T-helper 1 cell (primary cell): ENCODE results near the gene ADAMTS14.
A peak's percentile ranks its signal among the peaks of the same experiment; 100 is the strongest.
"Not testable (repeated sequence)": the region's sequence is repeated elsewhere in the genome, so short reads cannot be mapped to it uniquely, and the experiment has no call there.

Experiments
- DNase-seq, 5 donors: peaks; one replicate each; pipeline ENCODE4 v3.0.0-alpha.2; 2012 to 2020

Gene ADAMTS14

DNA sequence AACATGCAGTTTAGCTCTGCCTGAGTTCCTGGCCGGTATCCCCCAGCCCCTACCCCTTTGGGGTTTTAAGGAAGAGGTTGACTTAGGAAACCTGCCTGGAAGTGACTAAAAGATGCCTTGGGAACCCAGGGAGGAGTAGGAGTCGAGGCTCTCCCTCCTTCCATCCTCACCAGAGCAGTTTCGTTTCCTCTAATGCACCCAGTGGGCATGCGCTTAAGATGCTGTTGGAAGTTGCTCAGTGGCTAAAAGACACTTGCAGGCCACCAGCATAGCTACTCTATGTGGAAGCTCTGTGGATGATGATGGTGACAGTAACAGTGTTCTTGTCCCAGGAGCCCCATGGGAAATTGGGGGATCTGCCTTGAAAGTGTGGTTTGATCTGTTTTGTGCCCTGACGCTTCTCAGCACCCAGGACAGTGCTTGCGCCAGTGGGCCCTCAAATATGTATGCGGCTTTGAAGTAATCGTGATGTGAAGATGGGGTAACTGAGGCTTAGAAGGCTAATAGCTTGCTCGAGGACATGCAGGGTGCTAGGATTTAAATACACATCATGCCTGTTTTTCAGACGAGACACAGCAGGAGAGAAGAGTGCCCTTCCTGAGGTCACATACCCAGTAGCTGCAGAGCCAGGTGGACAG lies 80.8 kb downstream of the ADAMTS14 start:
- no peak for DNase-seq

DNA sequence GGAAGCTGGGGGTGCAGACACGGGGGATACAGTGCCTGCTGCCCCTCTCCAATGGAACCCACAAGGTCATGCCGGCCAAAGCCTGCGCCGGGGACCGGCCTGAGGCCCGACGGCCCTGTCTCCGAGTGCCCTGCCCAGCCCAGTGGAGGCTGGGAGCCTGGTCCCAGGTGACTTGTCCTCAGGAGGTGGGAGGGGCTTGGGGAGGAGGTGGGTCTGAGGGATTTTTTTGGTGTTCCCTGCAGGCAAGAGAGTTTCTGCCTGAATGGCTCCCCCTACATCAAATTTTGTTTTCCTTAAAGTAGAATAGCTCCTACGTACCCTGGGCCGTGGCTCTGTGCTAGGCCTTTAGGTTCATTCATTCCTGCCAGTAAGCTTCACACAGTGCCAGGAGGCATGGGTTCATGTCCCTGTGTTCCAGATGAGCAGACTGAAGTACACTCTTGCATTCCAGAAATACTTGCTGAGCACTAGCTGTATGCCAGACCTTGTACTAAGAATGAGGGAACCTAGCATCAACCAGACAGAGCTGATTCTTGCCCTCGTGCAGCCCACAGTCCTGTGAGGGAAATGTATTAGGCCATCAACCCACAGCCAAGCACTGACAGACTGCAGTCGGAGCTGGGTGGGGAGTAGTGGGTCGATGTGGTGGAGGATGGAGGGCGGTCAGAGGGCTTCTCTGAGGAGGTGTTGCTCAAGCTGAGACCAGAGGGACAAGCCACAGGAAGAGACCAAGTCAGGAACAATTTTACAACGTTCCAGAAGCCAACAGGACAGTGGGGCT lies 81.7 kb downstream of the ADAMTS14 start:
- no peak for DNase-seq

DNA sequence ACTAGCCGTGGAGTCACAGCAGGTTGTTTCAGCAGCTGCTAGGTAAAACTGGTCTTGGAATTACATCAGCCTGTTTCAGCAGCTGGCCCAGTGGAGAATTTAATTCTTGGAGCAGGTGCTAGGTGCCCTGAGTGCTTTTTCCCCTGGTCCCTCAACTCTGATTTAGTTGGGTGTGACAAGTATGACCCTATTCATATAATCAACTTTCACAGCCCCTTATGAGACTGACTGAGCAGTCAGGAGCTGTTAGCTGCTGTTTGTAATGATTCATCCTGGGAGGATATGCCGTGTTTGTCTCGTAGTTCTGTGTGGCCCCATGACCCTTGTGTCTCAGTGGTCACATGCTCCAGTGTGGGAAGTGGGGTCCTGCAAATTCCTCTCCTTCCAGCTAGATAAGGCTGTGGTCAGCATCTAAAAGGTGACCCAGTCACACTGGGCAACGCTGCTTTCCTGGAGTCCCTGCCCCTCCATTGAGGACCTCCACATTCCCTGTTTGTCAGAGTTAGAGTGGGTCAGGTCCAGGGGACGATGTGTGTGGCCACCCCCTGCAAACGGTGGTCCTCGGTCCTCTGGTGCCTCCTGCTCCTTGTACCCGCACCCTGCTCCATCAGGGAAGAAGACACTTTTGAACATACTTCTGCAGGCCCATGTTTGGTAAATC lies 84.5 kb downstream of the ADAMTS14 start:
- no peak for DNase-seq

DNA sequence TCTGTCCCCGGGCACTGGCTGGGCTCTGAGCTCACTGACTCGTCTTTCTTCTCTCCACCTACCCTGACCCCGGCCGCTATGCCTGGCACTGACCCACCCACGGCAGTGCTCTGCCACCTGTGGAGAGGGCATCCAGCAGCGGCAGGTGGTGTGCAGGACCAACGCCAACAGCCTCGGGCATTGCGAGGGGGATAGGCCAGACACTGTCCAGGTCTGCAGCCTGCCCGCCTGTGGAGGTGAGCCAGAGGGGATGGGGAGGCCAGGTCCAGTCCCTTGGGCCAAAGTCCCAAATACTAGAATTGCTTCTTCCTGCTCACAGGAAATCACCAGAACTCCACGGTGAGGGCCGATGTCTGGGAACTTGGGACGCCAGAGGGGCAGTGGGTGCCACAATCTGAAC lies 85.5 kb downstream of the ADAMTS14 start:
- no peak for DNase-seq

DNA sequence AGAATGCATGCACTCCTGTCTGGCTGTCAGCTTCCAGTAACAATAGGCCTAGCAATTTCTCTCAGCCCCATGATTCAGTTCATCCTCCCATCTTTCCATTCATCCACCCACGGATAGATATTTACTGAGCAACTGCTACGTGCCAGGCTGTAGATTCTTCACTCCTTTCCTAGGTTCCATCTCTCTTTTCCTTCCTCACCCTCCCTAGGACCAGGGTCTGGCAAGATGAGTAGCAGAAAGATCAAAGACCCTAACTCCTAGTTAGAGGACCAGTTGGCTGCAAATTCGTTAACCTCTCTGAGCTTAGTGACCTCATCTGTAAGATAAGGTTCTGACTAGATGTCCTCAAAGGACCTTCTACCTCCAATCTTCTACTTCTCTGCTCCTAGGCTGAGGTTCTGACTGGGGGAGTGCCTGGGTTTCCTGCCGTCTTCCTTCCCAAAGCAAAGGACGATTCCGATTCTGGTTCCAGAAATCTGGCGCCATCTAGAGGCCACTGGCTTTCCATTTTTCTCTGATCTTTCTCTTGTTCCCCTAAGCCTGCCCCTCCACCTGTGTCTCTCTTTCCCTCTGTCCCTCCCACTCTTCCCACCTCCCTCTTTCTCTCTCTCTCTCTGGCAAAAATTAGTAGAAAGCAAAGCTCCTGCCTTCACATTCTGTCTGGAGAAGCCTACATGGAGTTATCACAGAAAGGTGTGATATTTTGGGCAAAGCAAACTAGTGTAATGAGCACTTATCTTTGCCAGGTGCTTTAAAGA lies 86.6 kb downstream of the ADAMTS14 start:
- peak in 4 of 5 donors; percentile 36 to 60 (median 47) for DNase-seq

DNA sequence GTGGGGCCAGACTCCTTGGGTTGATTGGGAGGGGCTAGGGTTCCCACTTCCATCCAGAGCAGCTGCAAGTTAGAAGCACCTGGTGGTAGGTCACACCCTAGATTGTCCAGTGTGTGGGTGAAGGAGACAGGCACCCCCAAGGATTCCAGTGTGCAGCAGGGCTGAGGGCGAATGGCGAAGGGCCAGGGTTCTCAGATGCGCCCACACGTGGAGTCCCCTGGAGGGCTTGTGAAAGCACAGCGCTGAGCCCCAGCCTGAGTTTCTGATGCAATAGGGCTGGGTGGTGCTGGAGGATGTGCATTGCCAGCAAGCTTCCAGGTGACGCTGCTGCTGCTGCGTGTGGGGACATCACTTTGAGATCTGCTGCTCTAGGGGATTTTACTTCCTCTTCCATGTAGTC lies 87.5 kb downstream of the ADAMTS14 start:
- DNase-seq: peak in 1 of 5 donors; percentile 25

DNA sequence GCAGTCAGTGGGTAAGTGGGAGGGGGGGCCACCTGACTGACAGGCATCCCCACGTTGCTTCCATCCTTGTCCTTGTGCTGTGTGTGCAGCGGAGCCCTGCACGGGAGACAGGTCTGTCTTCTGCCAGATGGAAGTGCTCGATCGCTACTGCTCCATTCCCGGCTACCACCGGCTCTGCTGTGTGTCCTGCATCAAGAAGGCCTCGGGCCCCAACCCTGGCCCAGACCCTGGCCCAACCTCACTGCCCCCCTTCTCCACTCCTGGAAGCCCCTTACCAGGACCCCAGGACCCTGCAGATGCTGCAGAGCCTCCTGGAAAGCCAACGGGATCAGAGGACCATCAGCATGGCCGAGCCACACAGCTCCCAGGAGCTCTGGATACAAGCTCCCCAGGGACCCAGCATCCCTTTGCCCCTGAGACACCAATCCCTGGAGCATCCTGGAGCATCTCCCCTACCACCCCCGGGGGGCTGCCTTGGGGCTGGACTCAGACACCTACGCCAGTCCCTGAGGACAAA lies 88.0 kb downstream of the ADAMTS14 start:
- no peak for DNase-seq

DNA sequence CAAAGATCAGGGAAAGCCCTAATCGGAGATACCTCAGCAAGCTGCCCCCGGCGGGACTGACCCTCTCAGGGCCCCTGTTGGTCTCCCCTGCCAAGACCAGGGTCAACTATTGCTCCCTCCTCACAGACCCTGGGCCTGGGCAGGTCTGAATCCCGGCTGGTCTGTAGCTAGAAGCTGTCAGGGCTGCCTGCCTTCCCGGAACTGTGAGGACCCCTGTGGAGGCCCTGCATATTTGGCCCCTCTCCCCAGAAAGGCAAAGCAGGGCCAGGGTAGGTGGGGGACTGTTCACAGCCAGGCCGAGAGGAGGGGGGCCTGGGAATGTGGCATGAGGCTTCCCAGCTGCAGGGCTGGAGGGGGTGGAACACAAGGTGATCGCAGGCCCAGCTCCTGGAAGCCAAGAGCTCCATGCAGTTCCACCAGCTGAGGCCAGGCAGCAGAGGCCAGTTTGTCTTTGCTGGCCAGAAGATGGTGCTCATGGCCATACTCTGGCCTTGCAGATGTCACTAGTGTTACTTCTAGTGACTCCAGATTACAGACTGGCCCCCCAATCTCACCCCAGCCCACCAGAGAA lies 88.8 kb downstream of the ADAMTS14 start:
- no peak for DNase-seq

DNA sequence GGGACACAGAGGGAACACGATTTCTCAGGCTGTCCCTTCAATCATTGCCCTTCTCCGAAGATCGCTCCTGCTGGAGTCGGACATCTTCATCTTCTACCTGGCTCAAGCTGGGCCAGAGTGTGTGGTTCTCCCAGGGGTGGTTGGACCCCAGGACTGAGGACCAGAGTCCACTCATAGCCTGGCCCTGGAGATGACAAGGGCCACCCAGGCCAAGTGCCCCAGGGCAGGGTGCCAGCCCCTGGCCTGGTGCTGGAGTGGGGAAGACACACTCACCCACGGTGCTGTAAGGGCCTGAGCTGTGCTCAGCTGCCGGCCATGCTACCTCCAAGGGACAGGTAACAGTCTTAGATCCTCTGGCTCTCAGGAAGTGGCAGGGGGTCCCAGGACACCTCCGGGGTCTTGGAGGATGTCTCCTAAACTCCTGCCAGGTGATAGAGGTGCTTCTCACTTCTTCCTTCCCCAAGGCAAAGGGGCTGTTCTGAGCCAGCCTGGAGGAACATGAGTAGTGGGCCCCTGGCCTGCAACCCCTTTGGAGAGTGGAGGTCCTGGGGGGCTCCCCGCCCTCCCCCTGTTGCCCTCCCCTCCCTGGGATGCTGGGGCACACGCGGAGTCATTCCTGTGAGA lies 89.5 kb downstream of the ADAMTS14 start:
- DNase-seq: no peak

DNA sequence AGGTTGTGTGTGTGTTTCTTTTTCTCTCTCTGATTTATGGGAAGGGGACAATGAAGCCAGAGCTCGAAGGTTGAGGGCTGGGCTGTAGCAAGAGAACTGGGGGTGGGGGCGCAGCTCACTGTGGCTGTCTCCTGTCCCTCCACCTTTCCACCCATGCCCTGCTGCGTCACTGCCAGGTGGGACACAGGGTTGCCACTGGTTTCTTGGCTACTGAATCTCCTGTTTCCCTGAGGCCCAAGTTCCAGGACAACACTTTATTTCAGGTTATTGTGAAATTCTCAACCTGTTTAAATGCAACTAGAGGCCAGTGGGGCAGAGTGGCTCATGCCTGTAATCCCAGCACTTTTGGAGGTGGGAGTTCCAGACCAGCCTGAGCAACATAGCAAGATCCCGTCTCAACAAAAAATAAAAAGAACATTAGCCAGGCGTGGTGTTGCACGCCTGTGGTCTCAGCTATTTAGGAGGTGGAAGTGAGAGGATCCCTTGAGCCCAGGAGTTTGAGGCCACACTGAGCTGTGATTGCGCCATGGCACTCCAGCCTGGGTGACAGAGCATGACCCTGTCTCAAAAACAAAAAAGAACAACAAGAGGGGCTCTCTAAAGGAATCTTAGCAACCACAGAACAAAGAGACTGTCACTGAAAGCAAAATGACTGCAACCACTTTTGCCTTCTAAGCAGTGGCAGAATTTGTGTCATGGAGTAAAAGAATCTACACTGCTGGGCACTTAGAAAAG lies 90.3 kb downstream of the ADAMTS14 start:
- DNase-seq: no peak

DNA sequence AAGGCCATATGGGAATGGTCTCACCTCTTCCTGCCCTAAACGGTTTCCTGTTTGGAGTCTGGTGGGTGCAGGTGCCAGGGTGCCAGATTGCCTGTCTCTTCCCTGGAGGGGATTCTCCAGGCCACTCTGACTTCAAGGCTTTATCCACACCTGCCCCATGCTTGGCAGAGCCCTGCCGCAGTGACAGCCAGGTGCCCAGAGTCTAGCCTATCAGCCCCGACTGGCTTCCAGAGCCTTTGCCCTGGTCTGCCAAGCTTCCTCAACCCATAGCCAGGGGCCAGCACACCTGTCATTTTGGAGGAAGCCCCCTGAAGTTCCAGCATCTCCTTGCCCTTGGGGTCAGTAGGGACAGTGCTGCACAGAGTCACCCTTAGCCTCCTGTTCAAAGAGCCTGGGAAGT lies 91.3 kb downstream of the ADAMTS14 start:
- DNase-seq: no peak

DNA sequence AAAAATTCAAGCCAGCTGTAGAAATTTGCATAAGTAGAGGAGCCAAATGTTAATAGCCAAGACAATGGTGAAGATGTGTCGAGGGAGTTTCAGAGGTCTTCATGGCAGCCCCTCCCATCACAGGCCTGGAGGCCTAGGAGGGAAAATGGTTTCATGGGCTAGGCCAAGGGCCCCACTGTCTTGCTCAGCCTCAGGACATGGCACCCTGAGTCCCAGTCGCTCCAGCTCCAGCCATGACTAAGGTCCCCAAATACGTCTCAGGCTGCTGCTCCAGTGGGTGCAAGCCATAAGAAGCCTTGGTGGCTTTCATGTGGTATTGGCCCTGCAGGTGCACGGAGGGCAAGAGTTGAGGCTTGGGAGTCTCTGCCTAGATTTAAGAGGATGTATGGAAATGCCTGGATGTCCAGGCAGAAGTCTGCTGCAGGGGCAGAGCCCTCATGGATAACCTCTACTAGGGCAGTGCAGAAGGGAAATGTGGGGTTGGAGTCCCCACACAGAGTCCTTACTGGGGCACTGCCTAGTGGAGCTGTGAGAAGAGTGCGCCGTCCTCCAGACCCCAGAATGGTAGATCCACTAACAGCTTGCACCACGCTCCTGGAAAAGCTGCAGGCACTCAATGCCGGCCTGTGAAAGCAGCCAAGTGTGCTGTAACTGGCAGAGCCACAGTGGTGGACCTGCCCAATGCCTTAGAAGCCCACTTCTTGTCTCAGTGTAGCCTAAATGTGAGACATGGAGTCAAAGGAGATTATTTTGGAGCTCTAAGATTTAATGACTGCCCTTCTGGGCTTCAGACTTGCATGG lies 93.7 kb downstream of the ADAMTS14 start:
- no peak for DNase-seq

DNA sequence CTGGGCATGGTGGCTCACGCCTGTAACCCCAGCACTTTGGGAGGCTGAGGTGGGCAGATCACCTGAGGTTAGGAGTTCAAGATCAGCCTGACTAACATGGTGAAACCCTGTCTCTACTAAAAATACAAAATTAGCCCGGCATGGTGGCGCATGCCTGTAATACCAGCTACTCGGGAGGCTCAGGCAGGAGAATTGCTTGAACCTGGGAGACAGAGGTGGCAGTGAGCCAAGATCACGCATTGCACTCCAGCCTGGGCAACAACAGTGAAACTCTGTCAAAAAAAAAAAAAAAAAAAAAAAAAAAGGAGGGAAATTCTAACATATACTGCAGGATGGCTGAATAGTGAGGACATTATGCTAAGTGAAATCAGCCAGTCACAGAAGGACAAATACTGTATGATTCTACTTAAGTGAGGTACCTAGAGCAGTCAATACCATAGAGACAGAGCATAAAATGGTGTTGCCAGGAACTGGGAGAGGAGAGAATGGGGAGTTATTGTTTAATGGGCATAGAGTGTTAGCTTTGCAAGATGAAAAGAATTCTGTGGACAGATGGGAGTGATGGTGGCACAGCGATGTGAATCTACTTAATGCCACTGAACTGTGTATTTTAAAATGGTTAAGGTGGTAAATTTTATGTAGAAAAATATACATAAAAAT lies 95.8 kb downstream of the ADAMTS14 start:
- DNase-seq: not testable (repeated sequence)

DNA sequence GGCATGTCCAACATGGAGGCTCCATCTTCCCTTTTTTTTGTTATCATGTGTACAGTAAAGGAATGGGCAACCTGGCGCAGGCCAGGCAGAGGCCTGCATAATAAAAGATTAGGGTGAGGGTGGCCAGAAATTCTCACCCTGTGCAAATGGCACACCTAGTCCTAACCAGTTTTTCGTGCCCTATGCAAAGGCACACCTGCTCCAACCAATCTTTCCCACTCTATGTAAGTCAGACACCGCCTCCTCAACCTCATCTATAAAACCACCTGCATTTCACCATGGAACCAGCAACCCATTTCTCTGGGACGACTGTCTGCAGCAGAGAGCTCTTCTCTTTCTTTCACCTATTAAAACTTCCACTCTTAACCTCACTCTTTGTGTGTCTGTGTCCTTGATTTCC lies 96.8 kb downstream of the ADAMTS14 start:
- DNase-seq: no peak

DNA sequence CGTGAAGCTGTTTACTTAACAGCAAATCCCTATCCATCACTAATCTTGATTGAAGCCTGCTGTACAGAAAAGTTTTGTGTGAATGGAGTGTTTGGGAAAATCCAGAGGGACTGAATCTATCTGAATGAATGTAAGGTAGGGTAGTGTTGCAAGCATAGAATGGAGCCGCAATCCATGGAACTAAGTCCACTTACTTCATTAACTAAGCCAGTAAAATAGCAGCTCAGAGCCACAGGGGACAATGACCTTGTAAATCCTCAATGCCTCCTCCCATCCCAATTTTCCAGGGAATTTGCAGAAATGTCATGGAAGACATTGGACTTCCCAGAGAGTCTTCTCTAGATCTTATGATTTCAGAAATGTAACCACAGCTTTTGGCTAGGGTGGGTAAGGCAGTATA lies 97.7 kb downstream of the ADAMTS14 start:
- no peak for DNase-seq

DNA sequence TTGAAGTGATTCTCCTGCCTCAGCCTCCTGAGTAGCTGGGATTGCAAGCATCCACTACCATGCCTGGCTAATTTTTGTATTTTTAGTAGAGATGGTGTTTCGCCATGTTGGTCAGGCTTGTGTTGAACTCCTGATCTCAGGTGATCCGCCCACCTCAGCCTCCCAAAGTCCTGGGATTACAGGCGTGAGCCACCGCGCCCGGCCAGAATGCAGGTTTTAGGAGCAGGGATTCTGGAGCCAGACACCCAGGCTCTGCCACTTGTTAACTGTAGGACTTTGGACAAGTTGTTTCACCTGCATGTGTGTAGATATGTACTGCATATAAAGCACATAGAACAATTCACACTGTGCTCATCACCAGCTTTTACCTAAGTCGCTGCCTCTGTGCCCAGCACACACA lies 98.2 kb downstream of the ADAMTS14 start:
- not testable (repeated sequence) for DNase-seq

DNA sequence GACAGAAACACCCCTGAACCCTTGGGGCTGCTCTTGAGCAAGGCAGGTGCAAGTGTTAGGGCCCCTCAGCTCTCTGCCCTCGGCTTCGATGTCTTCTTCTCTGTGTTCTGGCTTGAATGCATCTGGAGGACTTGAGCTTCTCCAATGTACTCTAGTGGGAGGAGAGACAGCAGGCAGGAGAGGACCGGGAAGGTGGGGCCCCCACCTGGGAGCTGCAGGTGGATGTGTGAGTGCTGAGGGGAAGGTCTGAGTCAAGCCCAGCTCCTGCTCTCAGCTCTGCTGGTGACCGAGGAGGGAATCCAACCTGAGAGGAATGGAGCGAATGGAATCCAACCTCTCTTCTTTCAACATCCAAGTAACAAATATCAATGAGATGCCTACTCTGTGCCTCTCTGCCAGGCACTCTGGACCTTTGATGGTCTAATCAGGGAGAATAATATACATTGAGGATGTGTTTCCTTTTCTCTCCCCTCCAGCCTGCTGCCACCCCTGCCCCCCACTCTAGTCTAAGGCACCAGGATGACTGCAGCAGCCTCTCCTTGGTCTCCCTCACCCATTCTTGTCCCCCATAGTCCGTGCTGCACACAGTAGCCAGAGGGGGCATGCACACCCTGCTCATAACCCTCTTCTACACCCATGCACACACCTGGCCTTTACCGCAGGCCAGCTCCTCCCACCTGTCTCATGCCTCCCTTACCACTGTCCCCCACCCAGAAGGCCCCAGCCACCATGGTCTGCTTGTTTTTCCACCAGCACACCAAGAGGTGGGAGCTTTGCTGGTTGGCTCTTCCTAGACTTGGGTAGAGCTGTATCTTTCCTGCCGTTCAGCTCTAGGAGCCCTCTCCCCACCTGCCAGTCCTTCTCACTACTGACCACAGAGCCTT lies 99.2 kb downstream of the ADAMTS14 start:
- no peak for DNase-seq

DNA sequence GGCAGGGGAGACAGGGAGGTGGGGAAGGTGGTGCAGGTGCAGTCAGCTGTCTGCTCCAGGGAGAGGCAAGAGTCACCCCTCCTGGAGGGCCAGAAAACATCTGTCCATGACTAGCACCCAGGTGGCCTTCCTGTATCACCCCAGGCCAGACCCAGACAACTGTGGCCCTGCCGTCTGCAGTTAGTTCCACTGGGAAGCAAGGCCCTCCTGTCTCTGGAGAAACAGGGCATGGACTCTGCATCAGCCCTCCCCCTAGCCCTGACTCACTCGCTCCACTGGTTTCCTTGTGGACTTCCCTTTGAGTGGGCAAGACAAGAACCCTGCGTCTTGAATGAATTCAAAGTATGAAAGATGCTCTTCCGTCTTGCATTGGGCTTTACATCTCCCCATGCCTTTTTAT lies 100.3 kb downstream of the ADAMTS14 start:
- DNase-seq: no peak

DNA sequence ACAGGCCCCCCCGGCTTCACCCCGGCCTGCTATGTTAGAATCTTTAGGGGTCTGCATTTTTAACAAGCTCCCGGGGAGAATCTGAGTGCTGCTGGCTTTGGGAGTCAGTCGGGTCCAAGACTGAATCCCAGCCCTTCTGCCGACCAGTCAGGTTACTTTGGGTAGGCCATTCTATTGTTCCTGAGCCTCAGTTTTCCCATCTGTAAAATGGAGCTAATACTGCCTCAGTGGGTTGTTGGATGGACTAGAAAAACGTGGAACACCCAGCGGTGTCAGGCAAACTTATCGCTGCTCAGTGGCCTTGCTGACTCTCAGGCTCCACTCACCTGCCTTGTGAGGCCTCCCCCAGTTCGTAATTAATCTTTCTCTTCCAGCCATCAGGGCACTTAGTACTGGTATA lies 101.2 kb downstream of the ADAMTS14 start:
- DNase-seq: no peak
